ENCODE measurements around the gene PVALEF. TPM values are rescaled to one million over a fixed set of nuclear protein-coding genes. Genes with fewer than 3 reads are reported as not detected.

The PVALEF gene
- polyA plus RNA-seq, 1 of the 3 experiments (the other 2 are of a cell fraction), result not detected

- no peak for DNase-seq
Measured at GRCh38 chr17:81217491-81217890, 52.2 kb downstream of the PVALEF start.

More at GRCh38 chr17:81217491-81217890, 52.2 kb downstream of the PVALEF start:
- H3K4me1 ChIP-seq (ENCODE audit: control insufficient read depth in 1 of 2, insufficient read depth in 2 of 2, low read depth in 1 of 2, low read length in 1 of 2), result peaks cover 7 to 10% of the 10 kb centered on the region in 2 experiments; a peak in 2 of 4 replicates
- POLR2A ChIA-PET, result no interaction called here
- H3K4me3 ChIP-seq (ENCODE audit: low read depth in 2 of 2, low read length in 1 of 2), result no peak overlapping the region
- H4K20me1 ChIP-seq (ENCODE audit: insufficient read depth), result no peaks in the 10 kb centered on the region
- no peak overlapping the region for H3K9ac ChIP-seq
- H2AFZ ChIP-seq (ENCODE audit: low read depth), result no peak overlapping the region
- no peaks in the 10 kb centered on the region for H3K27me3 ChIP-seq (ENCODE audit: insufficient read depth)
- H3K79me2 ChIP-seq (ENCODE audit: insufficient read depth), result peaks cover 23% of the 10 kb centered on the region
- H3F3A ChIP-seq (replicated peaks; ENCODE audit: insufficient read depth), result no peaks in the 10 kb centered on the region
- peaks cover 0 to 2% of the 10 kb centered on the region in 2 experiments for H3K36me3 ChIP-seq (replicated peaks in 1 of 2; ENCODE audit: control insufficient read depth in 1 of 2, insufficient read depth in 2 of 2, low read length in 1 of 2)
- TF ChIP-seq FOSL2 (IDR thresholded peaks at IDR 0.05; ENCODE audit: borderline replicate concordance, low read depth) (no peak), POLR2AphosphoS5 (IDR thresholded peaks at IDR 0.05; ENCODE audit: low read depth, low read length) (no peak), MXI1 (IDR thresholded peaks at IDR 0.05; ENCODE audit: low read depth, low read length) (no peak), RFX5 (IDR thresholded peaks at IDR 0.05; ENCODE audit: low read length) (no peak), USF2 (IDR thresholded peaks at IDR 0.05; ENCODE audit: borderline replicate concordance, low read depth, low read length) (no peak), IRF3 (IDR thresholded peaks at IDR 0.05; ENCODE audit: low read depth, low read length) (no peak), GABPA (IDR thresholded peaks at IDR 0.05; ENCODE audit: low read depth) (no peak), SMC3 (IDR thresholded peaks at IDR 0.05; ENCODE audit: low read depth, low read length) (no peak), USF1 (IDR thresholded peaks at IDR 0.05; ENCODE audit: borderline replicate concordance, low read depth) (no peak), FOXJ3 (CRISPR knock-in tag; IDR thresholded peaks at IDR 0.05) (no peak), REST (IDR thresholded peaks at IDR 0.05; ENCODE audit: low read depth, low read length) (no peak), ELF1 (IDR thresholded peaks at IDR 0.05) (no peak), TEAD4 (IDR thresholded peaks at IDR 0.05; ENCODE audit: borderline replicate concordance, insufficient read depth) (no peak), RCOR1 (IDR thresholded peaks at IDR 0.05; ENCODE audit: low read length) (no peak)
- H3K9me2 ChIP-seq, result no peaks in the 10 kb centered on the region
- no peak overlapping the region for H3K4me2 ChIP-seq
- no peaks in the 10 kb centered on the region for H3K9me3 ChIP-seq
- 92% methylated on average over 15 of the region's 18 CpGs for WGBS (ENCODE audit: low lambda C conversion rate)
- CTCF ChIA-PET, result interaction anchor here (1.1 to 1.7 kb wide), 4 partner anchors 9 to 75 kb away, joined by 3 to 6 read pairs (median 5); no protein-coding TSS in a partner anchor
- H3K27ac ChIP-seq (ENCODE audit: low read depth in 2 of 2, low read length in 1 of 2), result no peak overlapping the region
